ENCODE data around the gene THSD4. TPM values are rescaled to one million over a fixed set of nuclear protein-coding genes. Genes with fewer than 3 reads are reported as not detected.

Gene THSD4
- polyA plus RNA-seq, 1 experiment: 18.8 TPM

- ChIA-PET POLR2A (no interaction called here), CTCF (interaction anchor here (0.6 to 1.4 kb wide), 6 partner anchors 10 to 291 kb away, joined by 3 to 5 read pairs (median 3); no protein-coding TSS in a partner anchor)
- Histone ChIP-seq H3K36me3 (ENCODE audit: control insufficient read depth, insufficient read depth, low read length) (no peaks in the 10 kb centered on the region), H3K4me3 (ENCODE audit: low read depth, low read length) (no peak overlapping the region), H3K27me3 (ENCODE audit: control insufficient read depth, insufficient read depth, low read length) (no peaks in the 10 kb centered on the region)
- no peak for DNase-seq (ENCODE audit: low read depth)
- TF ChIP-seq CTCF (IDR thresholded peaks at IDR 0.05; ENCODE audit: insufficient read depth, low read depth, low read length): no peak
Measured at GRCh38 chr15:71387810-71388209, 272.5 kb downstream of the THSD4 start.

GRCh38 chr15:71390096-71390495 lies 274.8 kb downstream of the THSD4 start:
- CTCF ChIA-PET: interaction anchor here (0.7 kb wide), 1 partner anchor 10 kb away, joined by 3 read pairs; no protein-coding TSS in a partner anchor
- no peak for DNase-seq (ENCODE audit: low read depth)
- no peak for TF ChIP-seq CTCF (IDR thresholded peaks at IDR 0.05; ENCODE audit: insufficient read depth, low read depth, low read length)
- Histone ChIP-seq H3K4me3 (ENCODE audit: low read depth, low read length) (no peak overlapping the region), H3K27me3 (ENCODE audit: control insufficient read depth, insufficient read depth, low read length) (no peaks in the 10 kb centered on the region), H3K36me3 (ENCODE audit: control insufficient read depth, insufficient read depth, low read length) (no peaks in the 10 kb centered on the region)
- POLR2A ChIA-PET: no interaction called here

- POLR2A ChIA-PET: no interaction called here
- no peaks in the 10 kb centered on the region for H3K36me3 ChIP-seq (ENCODE audit: control insufficient read depth, insufficient read depth, low read length)
- no peak for DNase-seq (ENCODE audit: low read depth)
- no peak for TF ChIP-seq CTCF (IDR thresholded peaks at IDR 0.05; ENCODE audit: insufficient read depth, low read depth, low read length)
- CTCF ChIA-PET: no interaction called here
- H3K27me3 ChIP-seq (ENCODE audit: control insufficient read depth, insufficient read depth, low read length): no peaks in the 10 kb centered on the region
- H3K4me3 ChIP-seq (ENCODE audit: low read depth, low read length): no peak overlapping the region
Measured at GRCh38 chr15:71391421-71392088, 276.3 kb downstream of the THSD4 start.

- POLR2A ChIA-PET: interaction anchor here (0.6 kb wide), 1 partner anchor 381 kb away, joined by 4 read pairs; no protein-coding TSS in a partner anchor
- Histone ChIP-seq H3K36me3 (ENCODE audit: control insufficient read depth, insufficient read depth, low read length) (no peaks in the 10 kb centered on the region), H3K4me3 (ENCODE audit: low read depth, low read length) (no peak overlapping the region), H3K27me3 (ENCODE audit: control insufficient read depth, insufficient read depth, low read length) (no peaks in the 10 kb centered on the region)
- TF ChIP-seq CTCF (IDR thresholded peaks at IDR 0.05; ENCODE audit: insufficient read depth, low read depth, low read length): no peak
- CTCF ChIA-PET: interaction anchor here (1.1 to 1.7 kb wide), 3 partner anchors 37 to 47 kb away, joined by 3 to 5 read pairs (median 3); no protein-coding TSS in a partner anchor
- DNase-seq (ENCODE audit: low read depth): no peak
Measured at GRCh38 chr15:71392861-71393283, 277.6 kb downstream of the THSD4 start.

GRCh38 chr15:71393383-71393782 lies 278.1 kb downstream of the THSD4 start:
- no peak for TF ChIP-seq CTCF (IDR thresholded peaks at IDR 0.05; ENCODE audit: insufficient read depth, low read depth, low read length)
- H3K36me3 ChIP-seq (ENCODE audit: control insufficient read depth, insufficient read depth, low read length): no peaks in the 10 kb centered on the region
- H3K27me3 ChIP-seq (ENCODE audit: control insufficient read depth, insufficient read depth, low read length): no peaks in the 10 kb centered on the region
- ChIA-PET POLR2A (no interaction called here), CTCF (interaction anchor here (1.1 to 1.7 kb wide), 3 partner anchors 36 to 47 kb away, joined by 3 to 5 read pairs (median 3); no protein-coding TSS in a partner anchor)
- DNase-seq (ENCODE audit: low read depth): no peak
- H3K4me3 ChIP-seq (ENCODE audit: low read depth, low read length): no peak overlapping the region

Data from BJ (cell line).